HepG2 (cell line): ENCODE measurements around the gene ARSJ.

Source experiments
- CBX1 ChIP-seq: IDR thresholded peaks from one replicate; pipeline ENCODE4 v1.6.1; 2016; ENCODE audit warnings: antibody characterized with exemption, low read depth
- CTCF ChIP-seq: sonication (generic); formaldehyde crosslinking; IDR thresholded peaks from 2 replicates; pipeline ENCODE4 v1.5.0; 2020; ENCODE audit warnings: mild to moderate bottlenecking, missing genetic modification reagents, moderate library complexity
- ZNF788 ChIP-seq: sonication (generic); formaldehyde crosslinking; IDR thresholded peaks from 2 replicates; pipeline ENCODE4 v1.5.0; 2020; ENCODE audit warnings: mild to moderate bottlenecking, missing genetic modification reagents, borderline replicate concordance

DNA sequence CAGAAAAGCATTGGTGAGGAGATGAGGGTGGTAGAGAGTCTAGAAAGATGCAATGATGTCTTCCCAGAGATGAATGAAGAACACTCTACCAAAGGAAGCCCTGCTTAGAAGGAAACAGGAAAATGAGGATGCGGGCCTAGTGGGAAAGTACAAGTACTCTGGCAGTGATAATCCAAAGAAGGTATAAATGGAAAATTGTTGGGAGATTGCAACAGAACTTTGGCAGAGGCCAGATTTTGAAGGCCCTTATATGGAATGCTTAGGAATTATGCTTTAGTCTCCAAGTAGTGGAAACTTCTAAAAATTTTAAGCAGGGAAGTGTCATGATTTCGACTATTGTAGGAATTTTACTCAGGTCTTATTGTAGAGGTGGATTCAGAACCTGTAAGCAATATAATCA lies 11.0 kb downstream of the ARSJ start:
- no peak for TF ChIP-seq ZNF788 (CRISPR knock-in tag)
- TF ChIP-seq CTCF (CRISPR knock-in tag), result no peak
- TF ChIP-seq CBX1, result no peak
